K562 (cell line): Measurements from ENCODE around the gene PPP1R13B. TPM values are rescaled to one million over a fixed set of nuclear protein-coding genes. Genes with fewer than 3 reads are reported as not detected.

Experiments used
- ATAC-seq: fragments of 200-7000 bp; cut with Tn5 transposase; 3 replicates; pipeline ENCODE4 v1.9.1; 2020; ENCODE audit warnings: moderate library complexity
- BruUV-seq: library from RNA; stranded (reverse); fragments of 400-500 nt; replicated peaks from 2 replicates; lab custom pipeline; 2021; lab: Mats Ljungman, UMichigan
- CTCF ChIA-PET: fragments of 300-600 bp; formaldehyde crosslinking; extraction: SDS; loops from one replicate; lab custom pipeline; 2021; ENCODE audit warnings: low intra/inter-chr PET ratio; lab: Yijun Ruan, JAX
- POLR2A ChIA-PET: fragments of 300-600, 350-650 bp; sonication (Branson Sonifier 250); formaldehyde crosslinking; extraction: SDS; loops from one replicate; lab custom pipeline; 2021; ENCODE audit warnings: antibody characterized with exemption, inconsistent platforms; lab: Yijun Ruan, JAX
- DNase-seq, 4 experiments: peaks; one replicate each; pipeline versions ENCODE4 v3.0.0 to v3.0.0-alpha.2; 2011 to 2018; ENCODE audit warnings: low spot score in 3 of 4, mixed read lengths in 3 of 4; ENCODE audit errors: extremely low read depth in 1 of 4
- FAIRE-seq: peaks from 2 replicates; lab custom pipeline; 2011; peaks lifted over from hg19 to GRCh38; lab: Jason Lieb, UNC
- H2AFZ ChIP-seq: 2 replicates; pipeline ENCODE4 v1.6.0; 2011; ENCODE audit warnings: low read depth, low read length, control low read depth, inconsistent platforms
- H3K27ac ChIP-seq: fragments of 200-600 bp; 3 replicates; pipeline ENCODE4 v1.8.0; 2011; ENCODE audit warnings: low read depth, mild to moderate bottlenecking, control low read depth, inconsistent platforms, low read length, moderate library complexity, mixed read lengths; ENCODE audit errors: extremely low read depth
- H3K27me3 ChIP-seq, 2 experiments: fragments of 300-600 bp in 1 of 2; 2 replicates in 1 of 2; 3 replicates in 1 of 2; pipeline versions ENCODE4 v1.6.0 to v1.8.0; 2011; ENCODE audit warnings: inconsistent platforms in 2 of 2, low read length in 2 of 2, mild to moderate bottlenecking in 1 of 2, mixed read lengths in 1 of 2, moderate library complexity in 1 of 2; ENCODE audit not compliant: control insufficient read depth in 2 of 2, insufficient read depth in 2 of 2
- H3K36me3 ChIP-seq: fragments of 300-600 bp; 3 replicates; pipeline ENCODE4 v1.8.0; 2011; ENCODE audit warnings: mild to moderate bottlenecking, low read length, inconsistent platforms; ENCODE audit not compliant: control insufficient read depth, insufficient read depth
- H3K4me1 ChIP-seq, 2 experiments: fragments of 200-600 bp in 1 of 2; replicated peaks in 1 of 2; 2 replicates in 1 of 2; 3 replicates in 1 of 2; pipeline versions ENCODE4 v1.5.1 to v1.8.0; 2011; ENCODE audit warnings: inconsistent platforms in 2 of 2, low read length in 2 of 2, mild to moderate bottlenecking in 1 of 2, mixed read lengths in 1 of 2, moderate library complexity in 1 of 2; ENCODE audit not compliant: control insufficient read depth in 2 of 2, insufficient read depth in 2 of 2
- H3K4me2 ChIP-seq: 2 replicates; pipeline ENCODE4 v1.6.1; 2011; ENCODE audit warnings: low read length, control low read depth, inconsistent platforms, mixed read lengths; ENCODE audit not compliant: insufficient read depth
- H3K4me3 ChIP-seq: fragments of 200-600 bp; sonication (generic), shearing (Covaris generic); 2 replicates; pipeline ENCODE4 v1.5.1; 2016; ENCODE audit warnings: control low read depth, inconsistent platforms
- H3K79me2 ChIP-seq: fragments of 200-600 bp; 3 replicates; pipeline ENCODE4 v1.8.0; 2011; ENCODE audit warnings: low read length, inconsistent platforms; ENCODE audit not compliant: control insufficient read depth, insufficient read depth
- H3K9ac ChIP-seq, 2 experiments: 2 replicates each; pipeline versions ENCODE4 v1.6.0 to v1.6.1; 2011; ENCODE audit warnings: low read depth in 2 of 2, low read length in 2 of 2, control low read depth in 1 of 2, inconsistent platforms in 1 of 2, mild to moderate bottlenecking in 1 of 2, mixed read lengths in 1 of 2; ENCODE audit not compliant: insufficient read depth in 1 of 2
- H3K9me1 ChIP-seq: one replicate; pipeline ENCODE4 v1.6.0; 2011; ENCODE audit warnings: inconsistent platforms, mild to moderate bottlenecking, low read length, moderate library complexity; ENCODE audit not compliant: control insufficient read depth, insufficient read depth
- H3K9me3 ChIP-seq: replicated peaks from 2 replicates; pipeline ENCODE4 v1.5.1; 2011; ENCODE audit warnings: low read depth, low read length, inconsistent platforms; ENCODE audit not compliant: control insufficient read depth, insufficient read depth
- H4K20me1 ChIP-seq: replicated peaks from 2 replicates; pipeline ENCODE4 v1.6.1; 2011; ENCODE audit warnings: low read length, inconsistent platforms, mixed read lengths; ENCODE audit not compliant: control insufficient read depth, insufficient read depth
- CREBBP ChIP-seq: IDR thresholded peaks from one replicate; pipeline ENCODE4 v1.6.1; 2012; ENCODE audit warnings: low read depth, mild to moderate bottlenecking, control low read depth, inconsistent platforms, low read length
- FOSL1 ChIP-seq: fragments of 200-800 bp; sonication (Bioruptor generic); conservative IDR thresholded peaks from 2 replicates; pipeline ENCODE4 v1.6.1; 2016; ENCODE audit warnings: missing genetic modification characterization, missing compliant biosample characterization
- HMBOX1 ChIP-seq: sonication (generic); IDR thresholded peaks from 2 replicates; pipeline ENCODE4 v1.6.1; 2016
- POLR3A ChIP-seq: IDR thresholded peaks from 2 replicates; pipeline ENCODE4 v1.6.1; 2011; ENCODE audit warnings: borderline replicate concordance, mild to moderate bottlenecking, moderate library complexity; ENCODE audit not compliant: insufficient read length, insufficient read depth; ENCODE audit errors: extremely low read depth
- RBM22 ChIP-seq: fragments of 200-400 bp; formaldehyde crosslinking; IDR thresholded peaks from 2 replicates; pipeline ENCODE4 v1.6.1; 2018; ENCODE audit warnings: low read length, low read depth; ENCODE audit not compliant: poor library complexity, severe bottlenecking
- RBM39 ChIP-seq: fragments of 200-400 bp; formaldehyde crosslinking; optimal IDR thresholded peaks from 2 replicates; pipeline ENCODE3; 2018; ENCODE audit warnings: low read depth, low read length
- TBP ChIP-seq: optimal IDR thresholded peaks from 2 replicates; pipeline ENCODE3; 2011; ENCODE audit warnings: low read depth, low read length, improper control_type of control experiment
- ZBTB33 ChIP-seq: sonication (generic); formaldehyde crosslinking; IDR thresholded peaks from 2 replicates; pipeline ENCODE4 v1.8.1; 2023; ENCODE audit warnings: mild to moderate bottlenecking, missing genetic modification reagents
- ZNF57 ChIP-seq: fragments of 450-650 bp; formaldehyde crosslinking; IDR thresholded peaks from 2 replicates; pipeline ENCODE4 v1.4.0; 2020; ENCODE audit warnings: mild to moderate bottlenecking, moderate library complexity
- WGBS: fragments of 100-300 bp; shearing (Covaris generic); methylation state at CpG from one replicate; pipeline ENCODE4 v1.1.6; 2016; ENCODE audit warnings: low coverage, mixed read lengths; ENCODE audit not compliant: insufficient coverage; ENCODE audit errors: missing lambda C conversion rate; 5-methylcytosine and 5-hydroxymethylcytosine counted together
- in situ Hi-C: fragments of 300-500 bp; cut with MboI; formaldehyde crosslinking; loops from 4 replicates; pipeline ENCODE4 v1.15.0; 2018; ENCODE audit warnings: inconsistent platforms, mixed read lengths
- intact Hi-C: fragments of 100-400 bp; cut with micrococcal nuclease; formaldehyde crosslinking; loops from 2 replicates; pipeline ENCODE4 v1.14.2; 2022
- polyA plus RNA-seq, 8 experiments: library from polyadenylated mRNA; depleted of rRNA in 4 of 8; stranded (reverse) in 5 of 8; unstranded in 3 of 8; fragments of >200 nt; fragmentation: Nextera tagmentation in 2 of 8; fragmentation: Illumina TruSeq in 1 of 8; extraction: Ambion mirVana in 2 of 8; extraction: Trizol in 1 of 8; gene quantifications; 2 replicates each; pipeline versions ENCODE4 v1.2.1 to v1.2.3, GENCODE V29; 2011 to 2014; ENCODE audit warnings: inconsistent platforms in 1 of 8, missing spikeins in 1 of 8
- total RNA-seq, 7 experiments: library from RNA; depleted of rRNA in 6 of 7; stranded (reverse); fragments of >200 nt in 6 of 7; fragmentation: Illumina TruSeq in 2 of 7; extraction: Trizol in 2 of 7; gene quantifications; 2 replicates each; pipeline versions ENCODE4 v1.2.1 to v1.2.3, GENCODE V29; 2011 to 2021; ENCODE audit warnings: low replicate concordance in 1 of 7

Gene PPP1R13B
- total and polyA plus RNA-seq, 9 of the 15 experiments (the other 6 are each of a cell fraction or from before 2014, with no cell fraction given): 0.03 to 1.7 (median 0.15) TPM

GRCh38 chr14:103739466-103739792, 107.9 kb downstream of the PPP1R13B start:
- CTCF ChIA-PET: no interaction called here
- no peak for FAIRE-seq
- in situ Hi-C loops: no loop called here

More at GRCh38 chr14:103739466-103739792, 107.9 kb downstream of the PPP1R13B start:
- Histone ChIP-seq H3K36me3 (no peaks in the 10 kb centered on the region), H3K9ac (peak overlapping the region in 1 of 2 experiments; percentile 17; a peak in 1 of 4 replicates), H2AFZ (no peak overlapping the region), H3K4me1 (peaks cover 0 to 10% of the 10 kb centered on the region in 2 experiments; a peak in 3 of 5 replicates), H3K4me2 (no peak overlapping the region), H3K4me3 (no peak overlapping the region), H3K9me1 (no peaks in the 10 kb centered on the region), H4K20me1 (no peaks in the 10 kb centered on the region), H3K27ac (no peak overlapping the region), H3K27me3 (peaks cover 0 to 19% of the 10 kb centered on the region in 2 experiments; a peak in 2 of 5 replicates), H3K79me2 (no peaks in the 10 kb centered on the region), H3K9me3 (no peaks in the 10 kb centered on the region)
- POLR2A ChIA-PET: interaction anchor here (1.2 kb wide), 1 partner anchor 24 kb away, joined by 3 read pairs; the partner anchor contains the start of genes XRCC3 and ZFYVE21
- intact Hi-C loops: no loop called here
- TF ChIP-seq ZNF57 (CRISPR knock-in tag): no peak
- no peak for TF ChIP-seq POLR3A
- TF ChIP-seq FOSL1 (tag): no peak
- no peak for TF ChIP-seq ZBTB33 (CRISPR knock-in tag)
- TF ChIP-seq RBM39: no peak
- TF ChIP-seq RBM22: no peak
- TF ChIP-seq TBP: no peak
- no peak for TF ChIP-seq CREBBP
- TF ChIP-seq HMBOX1: no peak
- no TSS peak for BruUV-seq
- WGBS: 27% methylated on average over 3 of the region's 6 CpGs
- no peak for ATAC-seq
- DNase-seq: no peak
